K562 (cell line): ENCODE measurements around the gene THAP9. TPM values are rescaled to one million over a fixed set of nuclear protein-coding genes. Genes with fewer than 3 reads are reported as not detected.

Source experiments
- ATF1 ChIP-seq, 2 experiments: fragments of 450-650 bp in 1 of 2; IDR thresholded peaks; 2 replicates each; pipeline ENCODE4 v1.6.1; 2016; ENCODE audit warnings: missing compliant biosample characterization in 1 of 2, missing genetic modification characterization in 1 of 2
- CBX5 ChIP-seq: IDR thresholded peaks from 2 replicates; pipeline ENCODE4 v1.6.1; 2014; ENCODE audit warnings: low read depth, borderline replicate concordance
- ILK ChIP-seq: fragments of 450-650 bp; IDR thresholded peaks from 2 replicates; pipeline ENCODE4 v1.6.1; 2016; ENCODE audit warnings: missing genetic modification characterization, low read depth, mild to moderate bottlenecking, missing compliant biosample characterization, moderate library complexity, borderline replicate concordance
- KDM4B ChIP-seq, 2 experiments: fragments of 450-650 bp in 1 of 2; sonication (generic) in 1 of 2; IDR thresholded peaks; 2 replicates each; pipeline ENCODE4 v1.6.1; 2016 to 2017; ENCODE audit warnings: borderline replicate concordance in 2 of 2, antibody characterized with exemption in 1 of 2, low read depth in 1 of 2, mild to moderate bottlenecking in 1 of 2
- MCM3 ChIP-seq: fragments of 450-650 bp; IDR thresholded peaks from 2 replicates; pipeline ENCODE4 v1.6.1; 2016
- NFXL1 ChIP-seq: fragments of 450-650 bp; formaldehyde crosslinking; IDR thresholded peaks from 2 replicates; pipeline ENCODE4 v1.4.0; 2021; ENCODE audit warnings: mild to moderate bottlenecking
- PML ChIP-seq: IDR thresholded peaks from 2 replicates; pipeline ENCODE4 v1.6.1; 2012; ENCODE audit warnings: low read length, inconsistent platforms
- PPARD ChIP-seq: fragments of 250-450 bp; sonication (Bioruptor Pico); IDR thresholded peaks from 2 replicates; pipeline ENCODE4 v1.8.0; 2022; ENCODE audit warnings: inconsistent platforms, mild to moderate bottlenecking, moderate library complexity
- RBM17 ChIP-seq: fragments of 200-400 bp; formaldehyde crosslinking; IDR thresholded peaks from 2 replicates; pipeline ENCODE4 v1.6.1; 2017; ENCODE audit warnings: low read depth, mild to moderate bottlenecking, low read length, borderline replicate concordance
- SAFB ChIP-seq: fragments of 200-400 bp; formaldehyde crosslinking; IDR thresholded peaks from 2 replicates; pipeline ENCODE4 v1.6.1; 2017; ENCODE audit warnings: low read depth, low read length, borderline replicate concordance
- SNRNP70 ChIP-seq: fragments of 200-400 bp; formaldehyde crosslinking; optimal IDR thresholded peaks from 2 replicates; pipeline ENCODE3; 2017; ENCODE audit warnings: low read depth, low read length
- TAF9B ChIP-seq: fragments of 450-650 bp; IDR thresholded peaks from 2 replicates; pipeline ENCODE4 v1.6.1; 2018; ENCODE audit warnings: mild to moderate bottlenecking; ENCODE audit not compliant: partially characterized antibody
- ZNF146 ChIP-seq: IDR thresholded peaks from one replicate; pipeline ENCODE4 v1.6.1; 2018; ENCODE audit warnings: missing compliant biosample characterization; ENCODE audit not compliant: unreplicated experiment
- ZNF212 ChIP-seq: fragments of 450-650 bp; formaldehyde crosslinking; IDR thresholded peaks from 2 replicates; pipeline ENCODE4 v1.4.0; 2020; ENCODE audit warnings: mild to moderate bottlenecking
- ZNF584 ChIP-seq: fragments of 200-800 bp; sonication (Bioruptor generic); IDR thresholded peaks from 2 replicates; pipeline ENCODE4 v1.6.1; 2016; ENCODE audit warnings: low read depth, mild to moderate bottlenecking, missing genetic modification characterization, missing compliant biosample characterization
- ZNF644 ChIP-seq: fragments of 200-800 bp; sonication (Bioruptor generic); IDR thresholded peaks from 2 replicates; pipeline ENCODE4 v1.6.1; 2016; ENCODE audit warnings: low read depth, missing genetic modification characterization, missing compliant biosample characterization
- ZNF707 ChIP-seq: fragments of 250-450 bp; sonication (Bioruptor Pico); conservative IDR thresholded peaks from 2 replicates; pipeline ENCODE4 v1.8.0; 2022; ENCODE audit warnings: inconsistent platforms, mild to moderate bottlenecking, moderate library complexity
- polyA plus RNA-seq, 8 experiments: library from polyadenylated mRNA; depleted of rRNA in 4 of 8; stranded (reverse) in 5 of 8; unstranded in 3 of 8; fragments of >200 nt; fragmentation: Nextera tagmentation in 2 of 8; fragmentation: Illumina TruSeq in 1 of 8; extraction: Ambion mirVana in 2 of 8; extraction: Trizol in 1 of 8; gene quantifications; 2 replicates each; pipeline versions ENCODE4 v1.2.1 to v1.2.3, GENCODE V29; 2011 to 2014; ENCODE audit warnings: inconsistent platforms in 1 of 8, missing spikeins in 1 of 8
- total RNA-seq, 7 experiments: library from RNA; depleted of rRNA in 6 of 7; stranded (reverse); fragments of >200 nt in 6 of 7; fragmentation: Illumina TruSeq in 2 of 7; extraction: Trizol in 2 of 7; gene quantifications; 2 replicates each; pipeline versions ENCODE4 v1.2.1 to v1.2.3, GENCODE V29; 2011 to 2021; ENCODE audit warnings: low replicate concordance in 1 of 7
- TF ChIP-seq, protein P1 (sequence below), 2 experiments: fragments of 450-650 bp in 1 of 2; sonication (generic) in 1 of 2; formaldehyde crosslinking; conservative IDR thresholded peaks; 2 replicates each; pipeline versions ENCODE4 v1.4.0 to v1.8.1; 2020 to 2022; ENCODE audit warnings: mild to moderate bottlenecking in 1 of 2, missing genetic modification reagents in 1 of 2
- TF ChIP-seq, protein P2 (sequence below): sonication (generic); formaldehyde crosslinking; IDR thresholded peaks from 2 replicates; pipeline ENCODE4 v1.8.0; 2023; ENCODE audit warnings: mild to moderate bottlenecking, missing genetic modification reagents
- TF ChIP-seq, protein P3 (sequence below), 2 experiments: fragments of 150-350 bp in 1 of 2; IDR thresholded peaks; 2 replicates each; pipeline ENCODE4 v1.6.1; 2012 to 2016; ENCODE audit warnings: low read depth in 2 of 2, low read length in 2 of 2, mild to moderate bottlenecking in 1 of 2, moderate library complexity in 1 of 2

Gene THAP9
- total and polyA plus RNA-seq, 9 of the 15 experiments (the other 6 are each of a cell fraction or from before 2014, with no cell fraction given): 3.4 to 7.0 (median 5.4) TPM

DNA sequence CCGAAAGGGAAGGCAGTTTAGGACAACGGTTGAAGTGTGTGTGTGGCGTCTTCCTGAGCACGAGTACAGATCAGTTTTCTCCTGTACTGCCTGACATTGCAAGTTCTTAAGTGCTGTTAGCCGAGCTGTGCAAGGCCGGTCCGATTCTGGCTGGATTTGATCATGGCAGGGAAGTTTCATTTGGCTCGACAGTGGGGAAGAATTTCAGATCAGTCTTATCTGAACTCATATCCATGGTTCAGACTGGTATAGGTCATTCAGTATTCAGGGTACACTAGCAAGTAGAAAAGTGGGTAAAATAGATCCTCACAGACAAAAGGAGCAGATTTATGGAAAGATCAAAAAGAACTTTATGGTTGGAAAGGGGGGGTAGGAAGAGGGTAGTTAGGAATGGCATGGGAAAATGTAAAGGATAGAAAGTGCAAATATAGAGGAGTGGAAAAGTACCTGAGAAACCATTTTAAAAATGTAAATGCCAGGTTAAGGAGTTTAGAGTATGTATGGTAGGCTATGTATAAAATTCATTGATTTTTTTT lies 716 bp downstream of the THAP9 start (continued):
- TF ChIP-seq, protein P1, sequence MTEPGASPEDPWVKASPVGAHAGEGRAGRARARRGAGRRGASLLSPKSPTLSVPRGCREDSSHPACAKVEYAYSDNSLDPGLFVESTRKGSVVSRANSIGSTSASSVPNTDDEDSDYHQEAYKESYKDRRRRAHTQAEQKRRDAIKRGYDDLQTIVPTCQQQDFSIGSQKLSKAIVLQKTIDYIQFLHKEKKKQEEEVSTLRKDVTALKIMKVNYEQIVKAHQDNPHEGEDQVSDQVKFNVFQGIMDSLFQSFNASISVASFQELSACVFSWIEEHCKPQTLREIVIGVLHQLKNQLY (CRISPR knock-in tag; conservative IDR thresholded peaks at IDR 0.05): no peak
- TF ChIP-seq RBM17 (no peak), SNRNP70 (no peak), ZNF212 (CRISPR knock-in tag) (no peak), TAF9B (no peak), ATF1 (CRISPR knock-in tag; IDR thresholded peaks at IDR 0.05) (no peak), ATF1 (tag; IDR thresholded peaks at IDR 0.05) (no peak), KDM4B (IDR thresholded peaks at IDR 0.05; ENCODE audit: borderline replicate concordance in 2 of 2, low read depth in 1 of 2) (no peak), PML (no peak; the same call in 1 of the 2 replicates), NFXL1 (CRISPR knock-in tag) (no peak), CBX5 (no peak), PPARD (CRISPR knock-in tag) (no peak), ZNF584 (no peak), SAFB (no peak), ZNF146 (CRISPR knock-in tag) (no peak), ZNF707 (CRISPR knock-in tag) (no peak), ZNF644 (tag) (no peak), ILK (tag) (no peak), MCM3 (no peak)
- TF ChIP-seq, protein P2, sequence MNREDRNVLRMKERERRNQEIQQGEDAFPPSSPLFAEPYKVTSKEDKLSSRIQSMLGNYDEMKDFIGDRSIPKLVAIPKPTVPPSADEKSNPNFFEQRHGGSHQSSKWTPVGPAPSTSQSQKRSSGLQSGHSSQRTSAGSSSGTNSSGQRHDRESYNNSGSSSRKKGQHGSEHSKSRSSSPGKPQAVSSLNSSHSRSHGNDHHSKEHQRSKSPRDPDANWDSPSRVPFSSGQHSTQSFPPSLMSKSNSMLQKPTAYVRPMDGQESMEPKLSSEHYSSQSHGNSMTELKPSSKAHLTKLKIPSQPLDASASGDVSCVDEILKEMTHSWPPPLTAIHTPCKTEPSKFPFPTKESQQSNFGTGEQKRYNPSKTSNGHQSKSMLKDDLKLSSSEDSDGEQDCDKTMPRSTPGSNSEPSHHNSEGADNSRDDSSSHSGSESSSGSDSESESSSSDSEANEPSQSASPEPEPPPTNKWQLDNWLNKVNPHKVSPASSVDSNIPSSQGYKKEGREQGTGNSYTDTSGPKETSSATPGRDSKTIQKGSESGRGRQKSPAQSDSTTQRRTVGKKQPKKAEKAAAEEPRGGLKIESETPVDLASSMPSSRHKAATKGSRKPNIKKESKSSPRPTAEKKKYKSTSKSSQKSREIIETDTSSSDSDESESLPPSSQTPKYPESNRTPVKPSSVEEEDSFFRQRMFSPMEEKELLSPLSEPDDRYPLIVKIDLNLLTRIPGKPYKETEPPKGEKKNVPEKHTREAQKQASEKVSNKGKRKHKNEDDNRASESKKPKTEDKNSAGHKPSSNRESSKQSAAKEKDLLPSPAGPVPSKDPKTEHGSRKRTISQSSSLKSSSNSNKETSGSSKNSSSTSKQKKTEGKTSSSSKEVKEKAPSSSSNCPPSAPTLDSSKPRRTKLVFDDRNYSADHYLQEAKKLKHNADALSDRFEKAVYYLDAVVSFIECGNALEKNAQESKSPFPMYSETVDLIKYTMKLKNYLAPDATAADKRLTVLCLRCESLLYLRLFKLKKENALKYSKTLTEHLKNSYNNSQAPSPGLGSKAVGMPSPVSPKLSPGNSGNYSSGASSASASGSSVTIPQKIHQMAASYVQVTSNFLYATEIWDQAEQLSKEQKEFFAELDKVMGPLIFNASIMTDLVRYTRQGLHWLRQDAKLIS: no peak
- TF ChIP-seq, protein P3, sequence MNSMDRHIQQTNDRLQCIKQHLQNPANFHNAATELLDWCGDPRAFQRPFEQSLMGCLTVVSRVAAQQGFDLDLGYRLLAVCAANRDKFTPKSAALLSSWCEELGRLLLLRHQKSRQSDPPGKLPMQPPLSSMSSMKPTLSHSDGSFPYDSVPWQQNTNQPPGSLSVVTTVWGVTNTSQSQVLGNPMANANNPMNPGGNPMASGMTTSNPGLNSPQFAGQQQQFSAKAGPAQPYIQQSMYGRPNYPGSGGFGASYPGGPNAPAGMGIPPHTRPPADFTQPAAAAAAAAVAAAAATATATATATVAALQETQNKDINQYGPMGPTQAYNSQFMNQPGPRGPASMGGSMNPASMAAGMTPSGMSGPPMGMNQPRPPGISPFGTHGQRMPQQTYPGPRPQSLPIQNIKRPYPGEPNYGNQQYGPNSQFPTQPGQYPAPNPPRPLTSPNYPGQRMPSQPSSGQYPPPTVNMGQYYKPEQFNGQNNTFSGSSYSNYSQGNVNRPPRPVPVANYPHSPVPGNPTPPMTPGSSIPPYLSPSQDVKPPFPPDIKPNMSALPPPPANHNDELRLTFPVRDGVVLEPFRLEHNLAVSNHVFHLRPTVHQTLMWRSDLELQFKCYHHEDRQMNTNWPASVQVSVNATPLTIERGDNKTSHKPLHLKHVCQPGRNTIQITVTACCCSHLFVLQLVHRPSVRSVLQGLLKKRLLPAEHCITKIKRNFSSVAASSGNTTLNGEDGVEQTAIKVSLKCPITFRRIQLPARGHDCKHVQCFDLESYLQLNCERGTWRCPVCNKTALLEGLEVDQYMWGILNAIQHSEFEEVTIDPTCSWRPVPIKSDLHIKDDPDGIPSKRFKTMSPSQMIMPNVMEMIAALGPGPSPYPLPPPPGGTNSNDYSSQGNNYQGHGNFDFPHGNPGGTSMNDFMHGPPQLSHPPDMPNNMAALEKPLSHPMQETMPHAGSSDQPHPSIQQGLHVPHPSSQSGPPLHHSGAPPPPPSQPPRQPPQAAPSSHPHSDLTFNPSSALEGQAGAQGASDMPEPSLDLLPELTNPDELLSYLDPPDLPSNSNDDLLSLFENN (IDR thresholded peaks at IDR 0.05; ENCODE audit: low read depth in 2 of 2, low read length in 2 of 2): no peak
